Measurements from ENCODE around the gene NRL. TPM values are rescaled to one million over a fixed set of nuclear protein-coding genes. Genes with fewer than 3 reads are reported as not detected.

The NRL gene
- total RNA-seq, 1 donor from 2014 or later, result 1.2 TPM

- no peak for TF ChIP-seq CTCF (conservative IDR thresholded peaks at IDR 0.05; ENCODE audit: low read depth, low read length)
- H3K4me3 ChIP-seq (ENCODE audit: low read depth, low read length), result no peak overlapping the region
- DNase-seq (ENCODE audit: low read depth), result no peak
These were observed 27.7 kb downstream of the NRL start for GRCh38 chr14:24087004-24087403.

GRCh38 chr14:24086193-24086955 is 28.4 kb downstream of the NRL start:
- no peak for DNase-seq (ENCODE audit: low read depth)
- no peak overlapping the region for H3K4me3 ChIP-seq (ENCODE audit: low read depth, low read length)
- no peak for TF ChIP-seq CTCF (conservative IDR thresholded peaks at IDR 0.05; ENCODE audit: low read depth, low read length)

DNA sequence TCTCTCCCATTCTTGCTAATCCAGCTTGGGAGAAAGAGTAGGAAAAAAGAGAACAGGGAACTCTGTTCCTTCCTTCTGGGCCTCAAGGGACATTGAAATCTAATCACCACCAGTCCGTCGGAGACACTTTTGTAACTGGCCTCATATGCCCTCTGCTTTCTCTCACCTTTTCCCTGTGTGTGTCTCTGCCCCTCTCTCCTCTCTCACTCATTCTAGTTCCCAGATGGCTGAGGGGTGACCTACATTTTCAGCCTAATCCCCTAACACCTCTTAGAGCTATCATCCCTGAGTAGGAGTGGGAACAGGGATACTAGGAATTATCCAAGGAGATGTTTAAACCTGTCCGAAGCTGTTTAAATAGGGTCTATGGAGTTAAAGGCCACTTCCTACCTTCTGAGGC is 29.5 kb downstream of the NRL start:
- no peak overlapping the region for H3K4me3 ChIP-seq (ENCODE audit: low read depth, low read length)
- no peak for DNase-seq (ENCODE audit: low read depth)
- TF ChIP-seq CTCF (conservative IDR thresholded peaks at IDR 0.05; ENCODE audit: low read depth, low read length), result no peak

DNA sequence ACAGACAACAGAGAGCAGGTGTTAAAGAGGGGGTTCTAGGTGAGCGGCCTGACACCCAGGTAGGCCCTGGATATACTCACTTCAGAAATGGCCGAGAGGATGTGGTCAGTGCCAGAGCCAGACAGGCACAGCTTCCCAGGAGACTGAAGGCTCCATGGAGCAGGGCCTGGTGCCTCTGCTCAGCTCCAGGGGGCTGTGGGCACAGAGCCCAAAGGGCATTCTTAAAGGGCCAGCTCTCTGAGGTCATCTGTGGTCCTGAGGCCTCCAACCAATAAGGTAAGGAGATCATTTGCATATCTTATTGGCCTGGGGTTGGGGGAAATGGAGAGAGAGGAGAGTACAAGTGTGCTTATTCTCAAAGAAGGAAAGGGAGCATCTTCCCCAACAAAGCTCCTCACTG is 30.3 kb downstream of the NRL start:
- no peak for DNase-seq (ENCODE audit: low read depth)
- no peak for TF ChIP-seq CTCF (conservative IDR thresholded peaks at IDR 0.05; ENCODE audit: low read depth, low read length)
- no peak overlapping the region for H3K4me3 ChIP-seq (ENCODE audit: low read depth, low read length)

- no peak for DNase-seq (ENCODE audit: low read depth)
- H3K4me3 ChIP-seq (ENCODE audit: low read depth, low read length), result no peak overlapping the region
- no peak for TF ChIP-seq CTCF (conservative IDR thresholded peaks at IDR 0.05; ENCODE audit: low read depth, low read length)
These were observed 31.3 kb downstream of the NRL start for GRCh38 chr14:24083462-24083861.

DNA sequence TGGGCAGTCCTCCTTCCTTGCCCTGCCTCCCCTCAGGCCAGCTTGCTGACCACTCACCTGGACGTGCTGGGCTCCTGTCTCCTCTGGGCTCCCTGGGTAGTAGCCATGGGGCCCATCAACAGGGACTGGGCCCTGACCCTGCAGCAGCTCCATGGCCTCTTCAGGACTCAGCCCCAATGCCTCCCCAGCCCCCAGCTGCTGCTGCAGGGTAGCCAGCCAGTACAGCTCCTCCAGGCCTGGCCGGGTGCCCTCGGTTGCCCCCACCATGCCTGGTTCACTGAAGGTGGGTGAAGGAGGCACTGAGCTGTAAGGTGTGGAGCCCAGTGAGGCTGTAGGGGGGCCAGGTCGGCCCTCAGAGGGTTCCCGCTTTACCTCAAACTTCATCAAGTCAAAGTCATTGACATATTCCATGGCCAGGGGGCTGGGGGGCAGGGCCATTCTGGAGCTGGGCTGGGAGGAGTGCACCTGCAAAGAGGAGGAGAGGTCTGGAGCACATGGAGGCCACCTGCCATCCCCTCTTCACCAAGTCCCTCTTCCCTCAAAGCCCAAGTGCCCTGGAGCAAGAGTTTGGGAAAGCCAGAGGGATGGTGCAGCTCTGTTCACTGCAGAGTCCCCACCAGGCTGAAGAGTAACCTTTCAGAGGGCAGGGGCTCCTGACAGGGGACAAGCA is 32.2 kb downstream of the NRL start:
- DNase-seq (ENCODE audit: low read depth), result no peak
- no peak for TF ChIP-seq CTCF (conservative IDR thresholded peaks at IDR 0.05; ENCODE audit: low read depth, low read length)
- H3K4me3 ChIP-seq (ENCODE audit: low read depth, low read length), result no peak overlapping the region
